Body of pancreas (tissue), 4 donors: ENCODE results near the gene SLC19A1.
"Not testable (repeated sequence)": the region's sequence is repeated elsewhere in the genome, so short reads cannot be mapped to it uniquely, and the experiment has no call there.

Source experiments
- POLR2A ChIP-seq, 3 donors: fragments of 450-650 bp; IDR thresholded peaks; one replicate each; pipeline ENCODE4 v1.6.1; 2016; ENCODE audit warnings: antibody characterized with exemption in 3 of 3, mild to moderate bottlenecking in 2 of 3
- TF ChIP-seq, protein P1 (sequence below), 7 experiments: fragments of 450-650 bp in 4 of 7; fragments of 200-600 bp in 3 of 7; sonication (generic) in 3 of 7; IDR thresholded peaks; one replicate each; pipeline ENCODE4 v1.5.1; 2016 to 2019; ENCODE audit warnings: antibody characterized with exemption in 7 of 7

DNA sequence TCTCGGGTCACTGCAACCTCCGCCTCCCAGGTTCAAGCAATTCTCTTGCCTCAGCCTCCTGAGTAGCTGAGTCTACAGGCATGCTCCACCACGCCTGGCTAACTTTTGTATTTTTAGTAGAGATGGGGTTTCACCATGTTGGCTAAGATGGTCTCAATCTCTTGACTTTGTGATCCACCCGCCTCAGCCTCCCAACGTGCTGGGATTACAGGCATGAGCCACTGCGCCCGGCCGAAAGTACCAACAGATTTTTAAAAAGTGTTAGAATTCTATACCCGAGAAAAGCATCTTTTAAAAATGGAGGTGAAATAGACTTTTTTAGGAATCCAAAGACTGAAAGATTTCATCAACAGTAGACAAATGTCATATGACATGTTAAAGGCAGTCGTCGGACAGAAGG, 21.9 kb upstream of the SLC19A1 start:
- TF ChIP-seq, protein P1, sequence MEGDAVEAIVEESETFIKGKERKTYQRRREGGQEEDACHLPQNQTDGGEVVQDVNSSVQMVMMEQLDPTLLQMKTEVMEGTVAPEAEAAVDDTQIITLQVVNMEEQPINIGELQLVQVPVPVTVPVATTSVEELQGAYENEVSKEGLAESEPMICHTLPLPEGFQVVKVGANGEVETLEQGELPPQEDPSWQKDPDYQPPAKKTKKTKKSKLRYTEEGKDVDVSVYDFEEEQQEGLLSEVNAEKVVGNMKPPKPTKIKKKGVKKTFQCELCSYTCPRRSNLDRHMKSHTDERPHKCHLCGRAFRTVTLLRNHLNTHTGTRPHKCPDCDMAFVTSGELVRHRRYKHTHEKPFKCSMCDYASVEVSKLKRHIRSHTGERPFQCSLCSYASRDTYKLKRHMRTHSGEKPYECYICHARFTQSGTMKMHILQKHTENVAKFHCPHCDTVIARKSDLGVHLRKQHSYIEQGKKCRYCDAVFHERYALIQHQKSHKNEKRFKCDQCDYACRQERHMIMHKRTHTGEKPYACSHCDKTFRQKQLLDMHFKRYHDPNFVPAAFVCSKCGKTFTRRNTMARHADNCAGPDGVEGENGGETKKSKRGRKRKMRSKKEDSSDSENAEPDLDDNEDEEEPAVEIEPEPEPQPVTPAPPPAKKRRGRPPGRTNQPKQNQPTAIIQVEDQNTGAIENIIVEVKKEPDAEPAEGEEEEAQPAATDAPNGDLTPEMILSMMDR (IDR thresholded peaks at IDR 0.05), result not testable (repeated sequence)
- TF ChIP-seq POLR2A (IDR thresholded peaks at IDR 0.05), result not testable (repeated sequence)
